SIG-M5 treated with dmso at 0.1 percent for 504 hours (cell line): ENCODE results near the gene KRTAP10-10.
"Not testable (repeated sequence)": the region's sequence is repeated elsewhere in the genome, so short reads cannot be mapped to it uniquely, and the experiment has no call there.

Source experiments
- DNase-seq: peaks from one replicate; lab custom pipeline; 2025; ENCODE audit not compliant: unreplicated experiment; lab: John Stamatoyannopoulos, UW

The KRTAP10-10 gene

GRCh38 chr21:44637018-44637850 is at the start of gene KRTAP10-10:
Gene KRTAP10-10, plus strand, starts transcription at chr21:44637356. Its CDS starts 62 bp downstream, at chr21:44637418.
- DNase-seq, result no peak

- DNase-seq, result no peak
Observed at GRCh38 chr21:44589094-44589493, 48.1 kb upstream of the KRTAP10-10 start.

GRCh38 chr21:44589586-44590305 is 47.4 kb upstream of the KRTAP10-10 start:
- DNase-seq, result no peak

GRCh38 chr21:44590311-44590721 is 46.8 kb upstream of the KRTAP10-10 start:
- DNase-seq, result no peak

GRCh38 chr21:44590897-44591800 is 46.0 kb upstream of the KRTAP10-10 start:
- DNase-seq, result not testable (repeated sequence)

- not testable (repeated sequence) for DNase-seq
Observed at GRCh38 chr21:44591801-44592130, 45.4 kb upstream of the KRTAP10-10 start.

GRCh38 chr21:44592446-44593311 is 44.5 kb upstream of the KRTAP10-10 start, which contains the start of gene KRTAP10-6:
Gene KRTAP10-6, minus strand, starts transcription at chr21:44592505. Its CDS starts 21 bp downstream, at chr21:44592484.
- no peak for DNase-seq

- DNase-seq, result no peak
Observed at GRCh38 chr21:44593598-44594405, 43.4 kb upstream of the KRTAP10-10 start.

GRCh38 chr21:44594406-44594916 is 42.7 kb upstream of the KRTAP10-10 start:
- DNase-seq, result no peak

GRCh38 chr21:44595524-44595923 is 41.6 kb upstream of the KRTAP10-10 start:
- DNase-seq, result no peak

- no peak for DNase-seq
Observed at GRCh38 chr21:44596068-44596725, 41.0 kb upstream of the KRTAP10-10 start.

- no peak for DNase-seq
Observed at GRCh38 chr21:44598061-44598460, 39.1 kb upstream of the KRTAP10-10 start.

GRCh38 chr21:44599264-44600029 is 37.7 kb upstream of the KRTAP10-10 start:
- DNase-seq, result no peak

- not testable (repeated sequence) for DNase-seq
Observed at GRCh38 chr21:44600118-44600978, 36.8 kb upstream of the KRTAP10-10 start, which contains the start of gene KRTAP10-7. Gene KRTAP10-7, plus strand, starts transcription at chr21:44600597. Its CDS starts 25 bp downstream, at chr21:44600622.

GRCh38 chr21:44601091-44601490 is 36.1 kb upstream of the KRTAP10-10 start:
- DNase-seq, result not testable (repeated sequence)

GRCh38 chr21:44601596-44602462 is 35.3 kb upstream of the KRTAP10-10 start:
- no peak for DNase-seq
